GM12878 (cell line): ENCODE data around the gene MNAT1. TPM values are rescaled to one million over a fixed set of nuclear protein-coding genes. Genes with fewer than 3 reads are reported as not detected.

Experiments
- ATAC-seq: fragments of 200-7000 bp; cut with Tn5 transposase; 3 replicates; pipeline ENCODE4 v1.9.1; 2020; ENCODE audit warnings: mild to moderate bottlenecking, moderate library complexity
- BruUV-seq: library from RNA; stranded (reverse); fragments of 400-500 nt; replicated peaks from 2 replicates; lab custom pipeline; 2021; lab: Mats Ljungman, UMichigan
- CTCF ChIA-PET: fragments of 300-600 bp; sonication (Branson Sonifier 250); formaldehyde crosslinking; extraction: SDS; loops from one replicate; lab custom pipeline; 2021; ENCODE audit warnings: inconsistent platforms; lab: Yijun Ruan, JAX
- POLR2A ChIA-PET: fragments of 350-600 bp; formaldehyde crosslinking; extraction: SDS; loops from one replicate; lab custom pipeline; 2021; ENCODE audit warnings: inconsistent platforms; lab: Charles Lee
- RAD21 ChIA-PET: fragments of 300-600 bp; sonication (Branson Sonifier 250); formaldehyde crosslinking; loops from one replicate; lab custom pipeline; 2023; ENCODE audit warnings: antibody characterized with exemption; ENCODE audit not compliant: unreplicated experiment; lab: Charles Lee
- SMC1A ChIA-PET: fragments of 300-600 bp; sonication (Branson Sonifier 250); formaldehyde crosslinking; loops from one replicate; lab custom pipeline; 2023; ENCODE audit not compliant: unreplicated experiment, uncharacterized antibody; lab: Charles Lee
- DNase-seq: peaks from one replicate; pipeline ENCODE4 v3.0.0-alpha.2; 2011; ENCODE audit warnings: low read depth, low spot score
- FAIRE-seq: peaks from 3 replicates; lab custom pipeline; 2011; peaks lifted over from hg19 to GRCh38; lab: Jason Lieb, UNC
- H2AFZ ChIP-seq: 2 replicates; pipeline ENCODE4 v1.6.0; 2011; ENCODE audit warnings: low read depth, low read length, control low read depth; ENCODE audit not compliant: control insufficient read depth
- H3K27ac ChIP-seq: 2 replicates; pipeline ENCODE4 v1.5.1; 2011; ENCODE audit warnings: control low read depth; ENCODE audit not compliant: control insufficient read depth, insufficient read depth
- H3K27me3 ChIP-seq, 2 experiments: replicated peaks in 1 of 2; 2 replicates each; pipeline versions ENCODE4 v1.6.0 to v1.6.1; 2011; ENCODE audit warnings: low read length in 1 of 2; ENCODE audit not compliant: control insufficient read depth in 2 of 2, insufficient read depth in 2 of 2
- H3K36me3 ChIP-seq, 2 experiments: 2 replicates each; pipeline ENCODE4 v1.5.1; 2011; ENCODE audit warnings: low read length in 1 of 2; ENCODE audit not compliant: control insufficient read depth in 2 of 2, insufficient read depth in 2 of 2
- H3K4me1 ChIP-seq: 2 replicates; pipeline ENCODE4 v1.6.1; 2011; ENCODE audit warnings: mild to moderate bottlenecking, low read length, moderate library complexity, mixed read lengths; ENCODE audit not compliant: control insufficient read depth, insufficient read depth
- H3K4me2 ChIP-seq: 2 replicates; pipeline ENCODE4 v1.6.0; 2011; ENCODE audit warnings: control low read depth; ENCODE audit not compliant: control insufficient read depth, insufficient read depth
- H3K4me3 ChIP-seq: fragments of 200-600 bp; sonication (generic); 2 replicates; pipeline ENCODE4 v1.5.1; 2016
- H3K79me2 ChIP-seq: 2 replicates; pipeline ENCODE4 v1.6.0; 2011; ENCODE audit warnings: low read length; ENCODE audit not compliant: control insufficient read depth, insufficient read depth
- H3K9ac ChIP-seq: 2 replicates; pipeline ENCODE4 v1.8.0; 2011; ENCODE audit warnings: low read length, control low read depth, mixed read lengths; ENCODE audit not compliant: control insufficient read depth, insufficient read depth
- H3K9me3 ChIP-seq: replicated peaks from 3 replicates; pipeline ENCODE4 v1.5.1; 2011; ENCODE audit warnings: mild to moderate bottlenecking, low read length; ENCODE audit not compliant: control insufficient read depth, insufficient read depth
- H4K20me1 ChIP-seq: 2 replicates; pipeline ENCODE4 v1.6.0; 2011; ENCODE audit not compliant: control insufficient read depth, insufficient read depth
- BCL3 ChIP-seq: IDR thresholded peaks from 2 replicates; pipeline ENCODE4 v1.6.1; 2011; ENCODE audit warnings: borderline replicate concordance, low read depth, mild to moderate bottlenecking, moderate library complexity, low read length; ENCODE audit not compliant: insufficient read depth, poor library complexity, severe bottlenecking
- HCFC1 ChIP-seq: fragments of 150-350 bp; IDR thresholded peaks from 2 replicates; pipeline ENCODE4 v1.6.1; 2014; ENCODE audit warnings: low read length
- HDAC6 ChIP-seq: fragments of 200-600 bp; sonication (generic); IDR thresholded peaks from one replicate; pipeline ENCODE4 v1.8.0; 2017; ENCODE audit warnings: antibody characterized with exemption; ENCODE audit not compliant: unreplicated experiment
- MXI1 ChIP-seq: fragments of 150-350 bp; IDR thresholded peaks from 2 replicates; pipeline ENCODE4 v1.6.1; 2011; ENCODE audit warnings: low read depth, mild to moderate bottlenecking, inconsistent platforms, low read length, improper control_type of control experiment
- PRDM15 ChIP-seq: fragments of 450-650 bp; formaldehyde crosslinking; IDR thresholded peaks from 2 replicates; pipeline ENCODE4 v1.4.0; 2020; ENCODE audit warnings: mild to moderate bottlenecking, moderate library complexity
- SIX5 ChIP-seq: IDR thresholded peaks from 2 replicates; pipeline ENCODE4 v1.6.1; 2011; ENCODE audit warnings: mild to moderate bottlenecking, low read depth, low read length, moderate library complexity; ENCODE audit not compliant: severe bottlenecking
- SUZ12 ChIP-seq: fragments of 200-600 bp; sonication (generic); IDR thresholded peaks from one replicate; pipeline ENCODE4 v1.6.1; 2018; ENCODE audit warnings: antibody characterized with exemption, mild to moderate bottlenecking; ENCODE audit not compliant: unreplicated experiment
- TBL1XR1 ChIP-seq: IDR thresholded peaks from 2 replicates; pipeline ENCODE4 v1.6.1; 2012; ENCODE audit warnings: low read depth, low read length, improper control_type of control experiment
- ZNF592 ChIP-seq: fragments of 450-650 bp; IDR thresholded peaks from 2 replicates; pipeline ENCODE4 v1.6.1; 2017; ENCODE audit warnings: mild to moderate bottlenecking, moderate library complexity
- in situ Hi-C: fragments of 300-500 bp; cut with MboI; formaldehyde crosslinking; loops from 9 replicates; pipeline ENCODE4 v1.14.3; 2018; ENCODE audit warnings: mixed read lengths
- intact Hi-C: fragments of 100-400 bp; cut with micrococcal nuclease; formaldehyde crosslinking; loops from one replicate; pipeline ENCODE4 v1.14.2; 2022; ENCODE audit not compliant: unreplicated experiment
- polyA plus RNA-seq, 11 experiments: library from polyadenylated mRNA; depleted of rRNA in 4 of 11; unstranded in 6 of 11; stranded (reverse) in 5 of 11; fragments of >200 nt; fragmentation: Nextera tagmentation in 4 of 11; fragmentation: Illumina TruSeq in 1 of 11; extraction: Ambion mirVana in 4 of 11; extraction: Trizol in 1 of 11; gene quantifications; 1 replicate in 1 of 11; 2 replicates in 10 of 11; pipeline versions ENCODE4 v1.2.1 to v1.2.3, GENCODE V29; 2011 to 2016; ENCODE audit warnings: inconsistent platforms in 2 of 11, missing spikeins in 2 of 11, low read depth in 1 of 11
- total RNA-seq, 4 experiments: library from RNA; depleted of rRNA in 3 of 4; stranded (reverse); fragments of >200 nt in 3 of 4; fragmentation: Illumina TruSeq in 1 of 4; extraction: Trizol in 1 of 4; gene quantifications; 2 replicates each; pipeline versions ENCODE4 v1.2.1 to v1.2.3, GENCODE V29; 2013 to 2021

The MNAT1 gene
- total and polyA plus RNA-seq, 10 of the 15 experiments (the other 5 are each of a cell fraction or from before 2014, with no cell fraction given) = 26.5 to 67.4 (median 40.8) TPM

- no peaks in the 10 kb centered on the region for H3K4me1 ChIP-seq
- H3K4me2 ChIP-seq = no peak overlapping the region
- FAIRE-seq (no peak), DNase-seq (no peak), ATAC-seq (no peak)
- no peaks in the 10 kb centered on the region for H3K79me2 ChIP-seq
- no peak overlapping the region for H3K9ac ChIP-seq
- TF ChIP-seq SIX5 (no peak), TBL1XR1 (no peak), MXI1 (no peak), HDAC6 (no peak), HCFC1 (no peak), SUZ12 (no peak), PRDM15 (CRISPR knock-in tag) (no peak), BCL3 (no peak), ZNF592 (no peak)
- ChIA-PET RAD21 (no interaction called here), SMC1A (no interaction called here), CTCF (interaction anchor here (1.3 kb wide), 1 partner anchor 9 kb away, joined by 3 read pairs; no protein-coding TSS in a partner anchor), POLR2A (no interaction called here)
- H3K36me3 ChIP-seq = no peaks in the 10 kb centered on the region
- intact Hi-C loops (no loop called here), in situ Hi-C loops (no loop called here)
- H3K9me3 ChIP-seq = no peaks in the 10 kb centered on the region
- no peaks in the 10 kb centered on the region for H4K20me1 ChIP-seq
- BruUV-seq = no TSS peak
- H3K27me3 ChIP-seq = no peaks in the 10 kb centered on the region
- no peak overlapping the region for H3K27ac ChIP-seq
- no peak overlapping the region for H3K4me3 ChIP-seq
- H2AFZ ChIP-seq = no peak overlapping the region
These were observed 47.7 kb upstream of the MNAT1 start for GRCh38 chr14:60686865-60687264.
